K562 (cell line): ENCODE results near the gene PELI1. TPM values are rescaled to one million over a fixed set of nuclear protein-coding genes. Genes with fewer than 3 reads are reported as not detected.

Experiments
- BCL6 ChIP-seq: fragments of 250-450 bp; sonication (Bioruptor Pico); IDR thresholded peaks from 2 replicates; pipeline ENCODE4 v1.4.0; 2020
- CREB3L1 ChIP-seq: fragments of 450-650 bp; IDR thresholded peaks from 2 replicates; pipeline ENCODE4 v1.6.1; 2014; ENCODE audit warnings: low read depth, mild to moderate bottlenecking, moderate library complexity, borderline replicate concordance
- REST ChIP-seq, 2 experiments: fragments of 450-650 bp; formaldehyde crosslinking in 1 of 2; IDR thresholded peaks; 2 replicates each; pipeline versions ENCODE4 v1.4.0 to v1.6.1; 2014 to 2020; ENCODE audit warnings: mild to moderate bottlenecking in 2 of 2, borderline replicate concordance in 1 of 2, low read depth in 1 of 2
- SMAD1 ChIP-seq: fragments of 150-350 bp; IDR thresholded peaks from 2 replicates; pipeline ENCODE4 v1.6.1; 2014; ENCODE audit warnings: low read length, low read depth; ENCODE audit not compliant: partially characterized antibody
- SP2 ChIP-seq: IDR thresholded peaks from 2 replicates; pipeline ENCODE4 v1.6.1; 2011; ENCODE audit warnings: mild to moderate bottlenecking, low read depth, low read length, moderate library complexity; ENCODE audit not compliant: poor library complexity, severe bottlenecking; ENCODE audit errors: extremely low read depth
- ZBED1 ChIP-seq: IDR thresholded peaks from 2 replicates; pipeline ENCODE4 v1.6.1; 2014
- ZNF398 ChIP-seq: fragments of 250-450 bp; sonication (Bioruptor Pico); IDR thresholded peaks from 2 replicates; pipeline ENCODE4 v1.8.0; 2021; ENCODE audit warnings: moderate library complexity, mild to moderate bottlenecking, inconsistent platforms
- polyA plus RNA-seq, 8 experiments: library from polyadenylated mRNA; depleted of rRNA in 4 of 8; stranded (reverse) in 5 of 8; unstranded in 3 of 8; fragments of >200 nt; fragmentation: Nextera tagmentation in 2 of 8; fragmentation: Illumina TruSeq in 1 of 8; extraction: Ambion mirVana in 2 of 8; extraction: Trizol in 1 of 8; gene quantifications; 2 replicates each; pipeline versions ENCODE4 v1.2.1 to v1.2.3, GENCODE V29; 2011 to 2014; ENCODE audit warnings: inconsistent platforms in 1 of 8, missing spikeins in 1 of 8
- total RNA-seq, 7 experiments: library from RNA; depleted of rRNA in 6 of 7; stranded (reverse); fragments of >200 nt in 6 of 7; fragmentation: Illumina TruSeq in 2 of 7; extraction: Trizol in 2 of 7; gene quantifications; 2 replicates each; pipeline versions ENCODE4 v1.2.1 to v1.2.3, GENCODE V29; 2011 to 2021; ENCODE audit warnings: low replicate concordance in 1 of 7

The PELI1 gene
- total and polyA plus RNA-seq, 9 of the 15 experiments (the other 6 are each of a cell fraction or from before 2014, with no cell fraction given) = 3.3 to 19.2 (median 12.5) TPM

- TF ChIP-seq ZNF398 (no peak), CREB3L1 (no peak), ZBED1 (no peak), REST (IDR thresholded peaks at IDR 0.05; ENCODE audit: borderline replicate concordance) (no peak), REST (CRISPR knock-in tag; IDR thresholded peaks at IDR 0.05; ENCODE audit: low read depth) (no peak), SMAD1 (no peak), SP2 (no peak), BCL6 (CRISPR knock-in tag) (no peak)
These were observed 24.9 kb downstream of the PELI1 start (continued) for GRCh38 chr2:64119369-64119768.
